ENCODE data around the gene LSM12.

Gene LSM12

DNA sequence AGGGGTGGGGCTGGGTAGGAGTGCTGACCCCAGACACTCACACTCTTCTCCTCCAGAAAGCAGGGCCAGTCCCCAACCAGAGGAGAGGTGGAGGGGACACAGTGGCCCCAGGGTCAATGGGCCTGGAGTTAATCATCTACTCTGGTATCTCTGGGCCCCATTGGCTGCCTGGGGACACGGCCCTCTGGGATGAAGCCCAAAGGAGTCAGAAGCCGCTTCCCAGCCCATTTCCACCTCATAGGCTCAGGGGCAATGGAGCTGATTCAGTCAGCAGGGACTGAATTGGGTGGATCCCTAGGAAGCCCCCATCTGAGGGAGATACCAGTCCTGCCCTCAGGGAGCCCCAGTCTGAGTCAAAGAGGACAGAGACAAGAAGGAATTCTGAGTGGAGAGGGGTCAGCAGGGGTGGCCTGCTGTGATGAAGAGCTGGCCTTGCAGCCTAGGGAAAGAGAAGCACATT lies 65.0 kb downstream of the LSM12 start:
- Histone ChIP-seq H3K9me2 (ENCODE audit: low read depth, low read length) (no peaks in the 10 kb centered on the region), H3K4me3 (ENCODE audit: low read depth, low read length, poor library complexity, severe bottlenecking) (no peak overlapping the region), H3K79me2 (ENCODE audit: insufficient read depth, low read length) (no peaks in the 10 kb centered on the region), H3K27ac (ENCODE audit: low read depth, low read length, poor library complexity, severe bottlenecking) (no peak overlapping the region), H4K20me1 (ENCODE audit: insufficient read depth, low read length) (no peaks in the 10 kb centered on the region), H3K9ac (ENCODE audit: low read length) (no peak overlapping the region), H3K9me3 (ENCODE audit: low read length) (no peaks in the 10 kb centered on the region), H2AFZ (ENCODE audit: low read length) (no peak overlapping the region), H3K4me1 (ENCODE audit: insufficient read depth, low read length, severe bottlenecking) (peaks cover 8% of the 10 kb centered on the region), H3K27me3 (ENCODE audit: insufficient read depth, low read length) (peaks cover 4% of the 10 kb centered on the region; the same call in 1 of the 2 replicates), H3K36me3 (ENCODE audit: insufficient read depth, low read length) (no peaks in the 10 kb centered on the region), H3F3A (ENCODE audit: insufficient read depth, low read length) (no peaks in the 10 kb centered on the region), H3K4me2 (ENCODE audit: low read length) (no peak overlapping the region)
- TF ChIP-seq CTCF (IDR thresholded peaks at IDR 0.05; ENCODE audit: low read length) (no peak), EZH2 (IDR thresholded peaks at IDR 0.05; ENCODE audit: borderline replicate concordance, low read length) (no peak)

GRCh38 chr17:44000871-44001460 lies 65.5 kb downstream of the LSM12 start:
- Histone ChIP-seq H3K4me1 (ENCODE audit: insufficient read depth, low read length, severe bottlenecking) (peaks cover 4% of the 10 kb centered on the region), H3K27me3 (ENCODE audit: insufficient read depth, low read length) (no peaks in the 10 kb centered on the region), H3K9ac (ENCODE audit: low read length) (no peak overlapping the region), H3K27ac (ENCODE audit: low read depth, low read length, poor library complexity, severe bottlenecking) (no peak overlapping the region), H3K9me3 (ENCODE audit: low read length) (no peaks in the 10 kb centered on the region), H3K9me2 (ENCODE audit: low read depth, low read length) (no peaks in the 10 kb centered on the region), H3F3A (ENCODE audit: insufficient read depth, low read length) (no peaks in the 10 kb centered on the region), H2AFZ (ENCODE audit: low read length) (no peak overlapping the region), H3K36me3 (ENCODE audit: insufficient read depth, low read length) (no peaks in the 10 kb centered on the region), H3K4me3 (ENCODE audit: low read depth, low read length, poor library complexity, severe bottlenecking) (no peak overlapping the region), H4K20me1 (ENCODE audit: insufficient read depth, low read length) (no peaks in the 10 kb centered on the region), H3K79me2 (ENCODE audit: insufficient read depth, low read length) (no peaks in the 10 kb centered on the region), H3K4me2 (ENCODE audit: low read length) (no peak overlapping the region)
- no peak for TF ChIP-seq CTCF (IDR thresholded peaks at IDR 0.05; ENCODE audit: low read length)
- no peak for TF ChIP-seq EZH2 (IDR thresholded peaks at IDR 0.05; ENCODE audit: borderline replicate concordance, low read length)

- no peak overlapping the region for H3K4me2 ChIP-seq (ENCODE audit: low read length)
- H3K4me3 ChIP-seq (ENCODE audit: low read depth, low read length, poor library complexity, severe bottlenecking): no peak overlapping the region
- H3K4me1 ChIP-seq (ENCODE audit: insufficient read depth, low read length, severe bottlenecking): peaks cover under 1% of the 10 kb centered on the region
- H3K27ac ChIP-seq (ENCODE audit: low read depth, low read length, poor library complexity, severe bottlenecking): no peak overlapping the region
- H3K9me3 ChIP-seq (ENCODE audit: low read length): no peaks in the 10 kb centered on the region
- no peaks in the 10 kb centered on the region for H4K20me1 ChIP-seq (ENCODE audit: insufficient read depth, low read length)
- no peak overlapping the region for H3K9ac ChIP-seq (ENCODE audit: low read length)
- no peaks in the 10 kb centered on the region for H3K79me2 ChIP-seq (ENCODE audit: insufficient read depth, low read length)
- no peaks in the 10 kb centered on the region for H3K9me2 ChIP-seq (ENCODE audit: low read depth, low read length)
- H3F3A ChIP-seq (ENCODE audit: insufficient read depth, low read length): no peaks in the 10 kb centered on the region
- no peaks in the 10 kb centered on the region for H3K27me3 ChIP-seq (ENCODE audit: insufficient read depth, low read length)
- TF ChIP-seq EZH2 (IDR thresholded peaks at IDR 0.05; ENCODE audit: borderline replicate concordance, low read length): no peak
- no peak for TF ChIP-seq CTCF (IDR thresholded peaks at IDR 0.05; ENCODE audit: low read length)
- H3K36me3 ChIP-seq (ENCODE audit: insufficient read depth, low read length): no peaks in the 10 kb centered on the region
- no peak overlapping the region for H2AFZ ChIP-seq (ENCODE audit: low read length)
Observed at GRCh38 chr17:44000141-44000860, 66.2 kb downstream of the LSM12 start.

All from OCI-LY1 (cell line).